Bronchial epithelial cell (primary cell): ENCODE measurements around the gene SIGLEC6. TPM values are rescaled to one million over a fixed set of nuclear protein-coding genes. Genes with fewer than 3 reads are reported as not detected.
A peak's percentile ranks its signal among the peaks of the same experiment; 100 is the strongest.

Experiments
- DNase-seq: peaks from one replicate; pipeline ENCODE4 v3.0.0-alpha.2; 2010; ENCODE audit warnings: low read depth
- FAIRE-seq: peaks from 2 replicates; lab custom pipeline; 2011; peaks lifted over from hg19 to GRCh38; lab: Jason Lieb, UNC
- H3K27me3 ChIP-seq: 2 replicates; pipeline ENCODE4 v1.5.1; 2011; ENCODE audit warnings: low read length; ENCODE audit not compliant: control insufficient read depth, insufficient read depth
- H3K36me3 ChIP-seq: 2 replicates; pipeline ENCODE4 v1.5.1; 2011; ENCODE audit warnings: low read length; ENCODE audit not compliant: control insufficient read depth, insufficient read depth
- H3K4me3 ChIP-seq: 2 replicates; pipeline ENCODE4 v1.5.1; 2011; ENCODE audit warnings: mild to moderate bottlenecking, low read depth, low read length, control low read depth
- total RNA-seq: library from RNA; depleted of rRNA; stranded (reverse); fragments of >200 nt; gene quantifications from 2 replicates; pipeline ENCODE4 v1.2.1, GENCODE V29; 2014
- TF ChIP-seq, protein P1 (sequence below): IDR thresholded peaks from 2 replicates; pipeline ENCODE4 v1.5.1; 2011; ENCODE audit warnings: mild to moderate bottlenecking, moderate library complexity, low read length, control low read depth, inconsistent platforms; ENCODE audit not compliant: insufficient read depth, severe bottlenecking

The SIGLEC6 gene
- total RNA-seq, 1 donor from 2014 or later: not detected

DNA sequence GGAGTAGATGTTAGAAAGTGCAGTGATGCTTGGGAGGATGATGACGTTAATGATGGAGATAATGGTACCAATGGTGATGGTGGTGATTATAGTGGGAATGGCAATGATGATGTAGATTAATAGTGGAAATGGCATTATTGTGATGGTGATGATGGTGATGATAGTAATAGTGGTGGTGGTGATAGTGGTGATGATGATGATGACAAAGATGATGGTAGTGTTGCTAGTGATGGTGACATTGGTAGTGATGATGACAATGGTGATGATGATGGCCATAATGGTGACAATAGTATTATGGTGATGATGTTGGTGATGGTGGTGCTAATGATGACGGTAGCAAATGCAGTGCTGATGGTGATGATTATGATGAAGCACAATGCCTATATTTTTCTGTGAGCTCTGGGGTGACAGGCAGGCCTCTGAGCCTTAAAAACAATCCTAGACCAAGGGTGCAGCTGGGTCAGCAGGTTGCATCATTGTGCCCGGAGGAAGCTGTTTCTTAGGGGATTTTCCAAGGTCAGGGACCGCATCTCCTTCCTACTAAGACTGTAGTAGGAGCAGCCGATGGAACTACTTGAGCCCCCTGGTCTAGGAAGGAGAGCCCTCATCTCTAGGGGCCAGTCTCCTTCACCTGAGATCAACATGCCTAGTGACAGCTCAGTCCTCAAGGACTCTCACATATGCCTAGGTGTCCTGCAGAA lies 45.4 kb downstream of the SIGLEC6 start:
- H3K36me3 ChIP-seq: no peaks in the 10 kb centered on the region
- TF ChIP-seq, protein P1, sequence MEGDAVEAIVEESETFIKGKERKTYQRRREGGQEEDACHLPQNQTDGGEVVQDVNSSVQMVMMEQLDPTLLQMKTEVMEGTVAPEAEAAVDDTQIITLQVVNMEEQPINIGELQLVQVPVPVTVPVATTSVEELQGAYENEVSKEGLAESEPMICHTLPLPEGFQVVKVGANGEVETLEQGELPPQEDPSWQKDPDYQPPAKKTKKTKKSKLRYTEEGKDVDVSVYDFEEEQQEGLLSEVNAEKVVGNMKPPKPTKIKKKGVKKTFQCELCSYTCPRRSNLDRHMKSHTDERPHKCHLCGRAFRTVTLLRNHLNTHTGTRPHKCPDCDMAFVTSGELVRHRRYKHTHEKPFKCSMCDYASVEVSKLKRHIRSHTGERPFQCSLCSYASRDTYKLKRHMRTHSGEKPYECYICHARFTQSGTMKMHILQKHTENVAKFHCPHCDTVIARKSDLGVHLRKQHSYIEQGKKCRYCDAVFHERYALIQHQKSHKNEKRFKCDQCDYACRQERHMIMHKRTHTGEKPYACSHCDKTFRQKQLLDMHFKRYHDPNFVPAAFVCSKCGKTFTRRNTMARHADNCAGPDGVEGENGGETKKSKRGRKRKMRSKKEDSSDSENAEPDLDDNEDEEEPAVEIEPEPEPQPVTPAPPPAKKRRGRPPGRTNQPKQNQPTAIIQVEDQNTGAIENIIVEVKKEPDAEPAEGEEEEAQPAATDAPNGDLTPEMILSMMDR: no peak
- FAIRE-seq (peak; percentile 18), DNase-seq (no peak)
- H3K4me3 ChIP-seq: no peak overlapping the region
- H3K27me3 ChIP-seq: no peaks in the 10 kb centered on the region

DNA sequence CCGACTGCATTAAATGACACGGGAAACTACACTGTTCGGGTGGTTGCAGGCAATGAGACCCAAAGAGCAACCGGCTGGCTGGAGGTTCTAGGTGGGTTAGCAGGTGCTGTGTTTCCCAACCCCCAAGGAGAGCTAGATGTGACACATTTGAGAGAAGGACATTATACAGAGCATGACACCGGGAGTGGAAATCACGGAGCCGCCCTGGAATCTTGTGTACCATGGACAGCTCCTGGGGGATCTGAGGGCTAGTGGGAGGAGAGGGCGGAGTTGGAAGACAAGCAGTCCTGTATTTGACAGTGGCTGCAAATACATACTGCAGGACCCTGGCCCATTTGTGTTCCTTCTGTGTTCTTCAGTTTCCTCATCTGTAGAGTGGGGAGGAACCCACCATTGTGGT lies 50.9 kb downstream of the SIGLEC6 start:
- Histone ChIP-seq H3K36me3 (no peaks in the 10 kb centered on the region), H3K4me3 (no peak overlapping the region), H3K27me3 (no peaks in the 10 kb centered on the region)
- DNase-seq (no peak), FAIRE-seq (no peak)
- TF ChIP-seq, protein P1: no peak

DNA sequence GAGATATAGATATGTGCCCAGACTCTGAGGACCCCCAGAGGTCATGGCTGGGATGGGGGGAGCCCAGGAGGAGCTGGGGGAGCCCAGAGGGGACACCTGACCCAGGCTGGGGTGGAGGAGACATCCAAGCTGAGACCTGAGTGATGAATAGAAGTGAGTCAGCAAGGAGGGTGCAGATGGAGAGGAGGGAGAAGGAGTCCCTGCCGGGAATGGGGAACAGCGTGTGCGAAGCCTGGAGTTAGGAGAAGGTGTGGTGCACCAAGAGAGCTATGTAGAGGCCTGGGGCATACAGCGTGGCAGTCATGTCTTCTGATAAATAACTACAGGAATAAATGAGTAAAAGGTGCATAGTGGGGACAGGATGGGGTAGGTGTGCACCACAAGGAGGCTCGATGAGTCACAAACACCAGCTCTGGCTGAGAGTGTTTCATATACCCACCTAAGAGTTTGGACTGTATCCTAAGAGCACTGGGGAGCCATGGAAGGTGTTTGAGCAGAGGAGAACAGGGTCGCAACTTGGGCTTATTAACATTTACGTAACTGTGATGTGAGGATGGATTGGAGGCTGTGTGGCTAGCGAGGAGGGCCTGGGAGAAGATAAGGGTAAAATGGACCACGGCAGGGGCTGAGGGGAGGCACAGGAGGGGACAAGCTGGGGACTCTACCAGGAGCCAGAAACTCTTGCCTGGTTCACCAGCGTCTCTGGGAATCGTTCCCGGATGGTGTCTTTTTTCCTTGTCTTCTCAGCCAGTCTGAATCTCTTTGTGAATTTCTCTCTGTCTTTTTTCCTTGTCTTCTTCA lies 51.7 kb downstream of the SIGLEC6 start:
- Histone ChIP-seq H3K4me3 (no peak overlapping the region), H3K27me3 (no peaks in the 10 kb centered on the region), H3K36me3 (no peaks in the 10 kb centered on the region)
- DNase-seq (no peak), FAIRE-seq (peak; percentile 55)
- TF ChIP-seq, protein P1: no peak

DNA sequence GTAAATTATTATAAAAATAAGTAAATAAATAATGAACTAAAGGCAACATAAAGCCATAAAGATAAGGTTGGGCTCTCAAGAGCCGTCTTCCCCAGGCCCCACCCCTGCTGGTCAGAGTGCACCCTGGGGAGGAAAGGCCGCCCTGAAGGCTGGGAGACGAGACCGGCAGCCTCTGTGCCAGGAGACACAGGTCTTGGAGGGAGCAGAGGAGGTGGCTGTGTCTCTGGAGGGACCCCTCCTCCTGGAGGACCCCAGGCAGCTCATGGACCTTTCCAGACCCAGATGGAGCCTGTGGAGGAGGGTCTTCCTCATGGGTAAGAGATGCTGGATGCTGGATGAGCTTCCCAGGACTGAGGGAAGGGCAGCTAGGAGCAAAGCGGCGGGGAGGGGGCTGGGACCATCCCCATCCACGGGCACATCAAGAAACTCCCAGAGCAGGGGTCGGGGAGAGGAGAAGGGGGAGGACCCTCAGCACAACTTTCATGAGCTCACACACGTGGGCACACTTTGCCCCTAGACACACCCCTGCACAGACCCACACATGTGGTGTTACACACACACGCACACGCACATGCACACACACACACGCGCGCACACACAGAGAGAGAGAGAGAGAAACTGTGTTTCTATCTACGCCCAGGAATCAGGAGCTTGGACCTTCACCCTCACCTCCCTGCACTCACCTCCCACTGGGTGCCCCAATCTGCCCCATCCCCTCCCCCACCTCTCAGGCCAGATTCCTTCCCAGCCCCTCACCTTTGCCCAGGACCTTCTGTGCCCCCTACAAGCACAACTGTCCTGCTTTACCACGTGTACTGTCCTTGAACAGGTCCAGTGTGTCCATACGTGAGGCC lies 52.9 kb downstream of the SIGLEC6 start, which contains the start of gene CEACAM18:
CEACAM18 (plus strand) TSS at position 159 of the 854 bp plus-strand sequence.
- DNase-seq (no peak), FAIRE-seq (no peak)
- Histone ChIP-seq H3K4me3 (no peak within 1 kb of the TSS), H3K27me3 (no peaks in the 10 kb centered on the region), H3K36me3 (no peaks in the 10 kb centered on the region)
- TF ChIP-seq, protein P1: no peak

DNA sequence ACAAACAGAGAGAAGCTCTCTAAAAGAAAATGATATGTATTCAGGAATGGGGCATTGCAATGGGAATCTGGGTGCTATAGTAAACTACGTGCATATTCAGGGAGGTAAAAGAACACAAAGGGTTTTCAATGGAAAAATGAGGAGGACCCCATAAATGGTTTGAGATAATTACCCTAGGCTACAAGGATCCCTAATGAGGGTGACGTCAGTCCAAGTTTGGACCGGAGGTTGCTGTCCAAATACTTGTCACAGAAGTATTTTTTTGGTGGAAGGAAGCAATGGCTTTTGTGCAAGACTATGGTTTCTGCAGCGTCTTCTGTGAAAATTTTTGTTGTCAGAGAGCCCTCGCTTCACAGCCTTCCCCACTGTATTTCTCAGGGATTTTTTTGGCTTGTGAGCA lies 54.1 kb downstream of the SIGLEC6 start:
- FAIRE-seq (no peak), DNase-seq (no peak)
- Histone ChIP-seq H3K4me3 (no peak overlapping the region), H3K36me3 (no peaks in the 10 kb centered on the region), H3K27me3 (no peaks in the 10 kb centered on the region)
- TF ChIP-seq, protein P1: no peak
